HL-60/S4 treated with phorbol 12-myristate 13-acetate at 8.2 ng/mL for 4 days and 3 days (cell line): Measurements from ENCODE around the gene ZNF697.

ENCODE experiments used
- in situ Hi-C: fragments of 300-500 bp; cut with MboI; formaldehyde crosslinking; loops from 2 replicates; pipeline ENCODE4 v1.15.0; 2022; ENCODE audit warnings: low sequenced_read_pairs

ZNF697 gene

DNA sequence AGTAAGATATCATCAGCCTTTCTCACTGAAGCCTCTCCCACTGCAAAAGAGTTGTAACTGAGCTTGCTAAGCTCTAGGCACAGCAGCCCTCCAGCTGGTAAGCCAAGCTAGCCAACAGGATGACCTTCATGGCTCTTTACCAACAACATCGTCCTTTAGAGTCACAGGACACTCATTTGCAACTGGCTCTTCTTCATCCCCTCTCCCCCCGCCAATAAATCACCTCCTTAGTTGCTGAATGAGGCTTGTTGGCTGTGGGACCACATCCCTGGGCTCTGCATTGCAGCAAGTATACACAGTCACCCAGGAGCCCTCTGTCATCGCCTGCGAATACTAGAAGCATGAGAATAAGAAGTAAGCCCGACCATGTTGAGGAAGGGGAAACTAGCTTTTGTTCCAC, 16.0 kb upstream of the ZNF697 start:
- in situ Hi-C loops = no loop called here

DNA sequence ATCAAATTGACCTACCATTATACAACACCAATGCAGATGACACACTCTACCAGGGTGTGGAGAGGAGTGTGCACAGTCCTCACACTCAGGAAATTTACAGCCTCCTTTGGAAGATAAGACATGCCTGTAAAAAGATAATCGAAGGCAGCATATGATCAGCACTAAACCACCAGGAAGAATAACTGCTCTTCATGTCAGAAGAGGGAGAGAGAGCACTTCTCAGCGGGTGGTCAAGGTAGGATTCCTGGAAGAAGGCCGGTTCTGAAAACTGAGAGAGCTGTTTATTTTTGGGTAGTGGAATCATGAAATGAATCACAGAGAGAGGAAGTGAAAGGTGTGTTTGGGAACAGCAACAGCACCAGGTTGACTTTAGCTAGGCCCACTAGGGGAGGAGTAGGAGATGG, 14.0 kb upstream of the ZNF697 start:
- in situ Hi-C loops = no loop called here

DNA sequence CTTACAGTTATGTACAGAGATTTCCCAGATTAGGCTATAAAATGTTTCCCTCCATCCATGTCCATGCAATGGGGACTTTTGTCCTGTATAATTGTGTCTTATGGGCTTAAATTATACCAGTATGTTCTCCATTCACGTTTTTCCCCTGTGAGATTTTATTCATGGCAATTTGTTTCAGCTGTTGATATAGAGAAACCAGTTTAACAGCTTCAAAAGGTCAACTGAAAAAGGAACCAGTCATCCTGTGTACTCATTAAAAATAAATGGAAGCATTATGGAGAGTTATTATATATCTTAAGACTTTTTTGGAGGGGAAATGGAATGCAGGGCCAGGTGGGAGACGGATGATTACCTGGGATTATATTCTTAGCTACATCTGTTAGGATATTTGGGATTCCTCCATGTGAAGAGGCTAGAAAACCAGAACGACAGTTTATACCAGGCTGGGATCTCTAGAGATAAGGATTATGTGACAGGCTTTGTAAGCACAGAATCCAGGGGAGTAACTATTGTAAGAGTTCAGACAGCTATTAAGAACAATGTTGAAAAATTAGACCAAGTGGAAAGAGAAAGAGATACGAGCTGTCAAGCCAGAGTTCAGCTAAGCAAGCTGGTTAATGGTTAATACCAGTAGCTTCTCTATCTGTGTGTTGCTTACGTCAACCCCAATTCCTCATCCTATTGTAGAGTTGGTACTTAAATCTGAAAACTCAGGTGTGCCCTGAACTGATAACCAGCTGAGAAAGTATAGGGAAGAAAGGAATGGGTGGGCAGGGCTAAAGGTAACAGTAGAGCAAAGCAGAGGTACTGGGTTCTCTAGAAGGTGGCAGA, 12.4 kb upstream of the ZNF697 start:
- in situ Hi-C loops = no loop called here

DNA sequence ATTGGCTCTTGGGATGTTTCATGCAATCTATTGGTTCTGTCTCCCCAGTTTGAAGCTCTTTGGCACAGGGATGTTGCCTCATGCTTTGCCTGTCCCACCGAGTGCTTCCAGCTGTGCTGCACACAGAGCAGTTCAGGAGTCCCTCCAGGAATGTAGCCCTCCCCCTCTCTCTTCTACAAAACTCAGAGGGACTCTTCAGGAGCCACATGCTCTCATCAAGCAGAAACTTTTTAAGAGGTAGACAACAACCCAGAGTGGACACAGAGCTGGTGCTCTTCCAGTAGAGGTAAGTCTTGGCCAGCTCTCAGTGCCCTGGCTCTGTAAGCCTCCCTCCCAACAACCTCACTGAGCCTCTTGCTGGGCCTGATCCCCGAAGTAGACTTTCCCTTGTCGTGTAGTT, 11.6 kb upstream of the ZNF697 start:
- in situ Hi-C loops = no loop called here

DNA sequence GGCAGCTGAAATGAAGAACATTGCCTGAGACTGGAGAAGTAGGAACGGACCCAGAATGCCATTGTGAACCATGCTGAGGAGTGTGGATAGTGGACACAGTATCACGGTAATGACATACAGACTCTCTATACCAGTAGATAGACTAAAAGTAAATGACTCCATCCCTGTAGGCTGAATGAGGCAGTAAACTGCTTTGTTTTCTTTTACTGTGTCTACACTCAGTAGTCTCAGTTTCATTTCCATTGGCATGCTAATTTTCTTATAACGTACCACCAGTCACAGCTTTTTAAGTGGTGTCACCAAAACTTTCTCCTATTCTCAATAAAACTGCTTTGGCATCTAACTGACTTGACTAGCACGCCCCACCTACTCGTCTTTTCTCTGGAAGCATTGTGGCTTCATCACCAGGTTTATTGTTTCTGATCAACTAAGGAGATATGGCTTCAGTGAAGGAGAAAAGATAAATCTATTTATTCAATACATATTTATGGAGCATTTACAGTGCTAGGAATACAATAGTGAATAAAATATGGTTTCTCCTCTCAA, 8.4 kb upstream of the ZNF697 start:
- in situ Hi-C loops = no loop called here

DNA sequence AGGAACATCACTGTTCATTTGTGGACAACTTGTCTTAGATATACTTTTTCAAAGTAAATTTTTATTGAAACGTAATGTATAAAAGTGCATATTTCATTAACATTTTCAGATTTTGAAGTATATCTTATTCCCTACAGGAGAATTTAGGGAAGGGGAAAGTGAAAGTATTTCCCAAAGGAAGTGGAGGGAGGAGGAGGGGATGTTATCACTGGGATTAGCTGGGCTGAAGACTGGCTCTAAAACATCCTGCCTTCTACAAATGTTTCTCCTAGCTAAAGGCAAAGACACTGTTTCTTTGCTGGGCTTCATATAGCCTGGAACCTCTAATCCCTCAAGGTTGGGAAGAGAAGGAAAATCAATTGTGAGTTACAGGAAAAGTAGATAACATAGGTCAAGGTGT, 7.1 kb upstream of the ZNF697 start:
- in situ Hi-C loops = no loop called here

DNA sequence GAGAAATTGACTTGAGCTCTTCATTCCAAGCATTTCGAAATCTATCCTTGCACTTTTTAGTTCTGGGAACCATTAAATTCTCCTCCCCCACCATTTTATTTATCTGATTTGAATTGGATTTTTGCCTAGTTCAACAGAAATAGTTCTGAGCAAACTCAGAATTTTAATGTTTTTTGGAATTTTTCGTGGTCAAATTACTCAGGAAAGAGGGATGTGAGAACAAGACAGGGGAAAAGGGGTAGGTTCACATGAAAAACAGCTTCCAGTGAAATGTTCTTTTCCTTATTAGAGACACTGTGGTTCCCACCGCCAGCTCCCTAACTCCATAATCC, 5.7 kb upstream of the ZNF697 start:
- in situ Hi-C loops = no loop called here

DNA sequence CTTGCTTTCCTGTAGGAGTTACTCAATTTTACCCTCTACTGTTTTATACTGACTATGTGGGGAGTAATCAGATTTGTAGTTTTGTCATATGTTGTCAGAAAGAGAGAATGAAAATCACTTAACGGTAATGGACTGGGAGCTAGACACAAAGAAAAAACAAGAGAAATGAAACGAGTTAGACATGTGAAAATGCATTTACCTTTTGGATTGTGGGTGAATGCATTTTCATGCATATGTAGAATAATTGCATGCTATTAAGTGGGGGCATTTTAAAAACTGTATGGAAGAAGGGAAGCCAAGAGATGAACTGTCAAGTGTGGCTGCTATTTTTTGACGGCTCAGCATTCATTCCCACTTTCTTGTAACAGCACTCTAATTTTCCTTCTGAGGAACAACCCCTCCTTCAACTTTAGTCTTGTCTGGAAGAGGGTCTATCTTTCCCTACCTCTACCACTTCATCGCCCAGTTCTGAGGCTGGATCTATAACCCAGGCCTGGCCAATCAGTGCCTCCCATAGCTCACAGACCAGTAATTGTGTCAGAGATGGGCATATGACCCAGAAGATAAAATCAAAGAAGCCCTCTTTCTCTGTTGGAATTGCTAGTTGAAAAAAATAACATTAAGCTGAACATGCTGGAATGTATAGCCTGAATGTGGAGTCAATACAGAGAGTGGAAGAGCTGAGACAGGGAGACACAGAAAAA, 5.2 kb upstream of the ZNF697 start:
- in situ Hi-C loops = no loop called here

DNA sequence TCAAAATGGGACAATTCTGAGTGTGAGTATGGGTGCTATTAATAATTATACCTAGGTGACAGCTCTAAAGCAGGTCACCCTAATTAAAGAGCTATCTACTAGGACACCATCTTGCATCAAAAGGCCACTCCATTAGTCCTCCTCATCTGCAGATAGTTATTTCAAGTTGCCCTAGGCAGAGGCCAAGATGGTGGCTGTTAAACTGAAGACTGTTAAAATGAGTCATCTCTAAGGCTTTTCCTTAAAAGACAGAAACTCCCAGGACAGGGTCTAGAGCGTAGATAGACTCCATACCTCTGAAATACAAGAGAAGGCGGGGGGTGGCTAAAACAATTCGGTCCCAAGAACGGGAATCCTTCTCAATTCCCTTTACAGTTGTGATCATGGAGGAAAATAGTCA, 4.5 kb upstream of the ZNF697 start:
- in situ Hi-C loops = no loop called here

DNA sequence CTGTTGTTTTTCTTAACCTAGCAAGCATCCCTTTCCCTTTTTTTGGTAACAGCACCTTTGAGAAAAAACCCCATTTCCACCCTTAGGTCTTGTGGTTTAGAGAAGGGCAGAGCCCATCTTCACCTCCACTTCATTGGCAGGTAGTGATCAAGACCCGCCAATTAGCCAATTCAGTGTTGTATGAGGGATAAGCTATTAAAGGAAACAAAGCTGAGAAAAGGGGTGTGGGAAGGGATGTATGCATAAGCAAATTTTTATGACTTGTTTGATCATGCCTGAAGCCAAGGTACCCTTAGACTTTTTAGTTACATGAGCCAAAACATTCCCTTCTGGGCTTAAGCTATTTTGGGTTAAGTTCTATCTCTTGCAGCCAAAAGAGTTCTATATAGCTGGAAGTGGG, 3.6 kb upstream of the ZNF697 start:
- in situ Hi-C loops = no loop called here

DNA sequence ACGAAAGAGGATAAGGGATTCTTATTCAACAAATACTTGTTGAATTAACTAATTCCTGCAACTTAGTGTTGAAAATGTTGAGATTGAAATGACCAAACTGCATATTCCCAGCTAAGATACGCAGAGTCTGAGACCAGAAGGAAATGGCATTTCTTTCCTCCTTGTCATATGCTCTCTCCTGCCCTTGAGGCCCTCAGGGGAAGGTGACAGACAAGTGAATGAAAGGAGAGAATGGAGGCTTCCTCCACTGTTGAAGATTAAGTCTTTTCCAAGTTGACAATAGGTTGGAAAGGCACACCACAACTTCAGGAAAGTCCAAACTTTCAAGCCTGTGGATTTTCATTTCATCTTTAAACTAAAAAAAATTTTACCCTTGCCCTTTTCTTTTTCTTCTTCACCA, 3.1 kb upstream of the ZNF697 start:
- in situ Hi-C loops = no loop called here

DNA sequence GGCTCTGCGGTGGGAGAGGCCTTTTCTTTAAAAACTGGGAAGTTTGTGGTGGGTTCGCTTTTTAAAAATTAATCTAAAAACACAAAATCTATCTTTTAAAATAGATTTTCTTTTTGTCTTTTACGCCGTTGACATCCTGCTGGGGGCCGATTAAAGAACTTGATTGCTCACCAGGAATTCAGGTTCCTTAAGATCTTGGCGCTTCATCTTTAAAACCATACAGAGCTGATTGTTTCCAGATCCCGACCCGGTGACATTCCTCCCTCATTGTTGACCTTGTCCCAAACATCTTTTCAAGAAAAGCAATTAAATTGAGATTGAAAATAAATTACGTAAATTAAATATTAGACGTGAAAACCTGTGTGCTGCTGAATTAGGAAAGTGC, 546 bp upstream of the ZNF697 start:
- in situ Hi-C loops = no loop called here

DNA sequence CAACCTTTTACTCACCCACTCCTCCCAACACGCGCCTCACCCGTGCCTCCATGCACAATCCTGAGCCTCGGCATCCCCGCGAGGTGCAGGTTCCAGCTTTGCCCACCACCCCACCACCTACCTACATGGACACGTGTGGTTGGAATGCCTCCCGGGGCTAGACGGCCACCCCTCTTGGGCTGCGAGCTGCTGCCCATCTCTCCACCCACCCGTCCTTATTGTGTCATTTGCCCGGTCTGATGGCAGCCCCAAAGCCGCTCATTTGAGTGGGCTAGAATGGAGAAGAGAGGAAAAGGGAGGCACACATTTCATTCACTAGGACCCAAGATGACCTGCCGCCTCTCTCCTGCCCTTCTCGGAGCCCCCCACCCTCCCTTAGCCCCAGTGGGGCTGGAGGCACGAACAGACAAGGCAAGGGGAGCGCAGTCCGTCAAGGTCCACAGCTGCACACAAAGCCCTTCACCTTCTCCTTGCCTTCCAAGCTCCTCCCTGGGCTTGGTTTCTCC, 785 bp downstream of the ZNF697 start:
- in situ Hi-C loops = no loop called here

DNA sequence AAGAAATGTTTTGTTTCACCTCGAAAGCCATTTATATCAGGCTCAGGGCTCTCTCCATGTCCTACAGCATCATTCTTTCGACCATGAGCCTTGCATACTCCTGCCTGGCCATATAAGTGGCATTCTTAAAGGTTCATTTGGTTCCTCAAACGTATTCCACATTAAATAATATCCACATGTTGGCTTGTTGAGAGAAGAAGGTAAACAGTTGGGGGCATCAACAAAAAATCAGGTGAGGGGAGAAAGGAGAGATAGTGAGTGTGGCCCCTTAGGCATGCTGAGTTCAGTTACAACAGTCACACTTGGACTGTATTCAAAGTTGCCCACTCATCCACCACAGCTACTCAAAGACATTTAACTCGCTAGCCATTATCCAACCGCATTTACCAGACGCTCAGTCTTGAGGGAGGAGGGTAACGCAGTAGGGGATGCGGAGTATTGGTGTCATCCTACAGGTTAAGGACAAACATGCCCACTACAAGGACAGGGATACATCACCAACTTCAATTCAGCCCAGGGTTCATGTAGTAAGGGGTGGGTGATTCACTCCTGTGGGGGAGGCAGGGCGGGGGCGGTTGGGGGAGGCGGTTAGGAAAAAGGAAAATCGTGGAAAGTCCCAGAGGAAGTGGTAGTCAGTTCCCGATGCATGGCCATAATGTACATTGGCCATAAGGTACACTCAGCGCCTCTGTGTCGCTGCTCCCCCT, 1.4 kb downstream of the ZNF697 start:
- in situ Hi-C loops = no loop called here

DNA sequence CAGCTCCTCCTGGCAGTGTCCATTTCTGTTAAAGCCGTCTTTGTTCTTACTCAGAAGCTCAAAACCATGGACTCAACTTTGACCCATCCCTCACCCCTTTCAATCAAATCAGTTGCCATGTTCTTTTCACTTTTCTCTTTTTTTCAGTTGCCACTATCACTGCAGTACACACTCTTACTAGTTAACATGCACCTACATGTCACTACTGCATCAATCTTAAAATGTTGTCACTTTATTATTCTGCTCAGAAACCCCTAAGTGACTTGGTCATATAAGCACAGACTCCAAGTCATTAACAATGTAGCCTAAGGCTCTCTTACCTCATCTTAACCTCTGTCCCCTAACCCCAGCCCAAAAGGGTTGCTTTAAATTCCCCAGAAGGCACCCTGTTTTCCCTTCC, 9.0 kb downstream of the ZNF697 start:
- in situ Hi-C loops = no loop called here

DNA sequence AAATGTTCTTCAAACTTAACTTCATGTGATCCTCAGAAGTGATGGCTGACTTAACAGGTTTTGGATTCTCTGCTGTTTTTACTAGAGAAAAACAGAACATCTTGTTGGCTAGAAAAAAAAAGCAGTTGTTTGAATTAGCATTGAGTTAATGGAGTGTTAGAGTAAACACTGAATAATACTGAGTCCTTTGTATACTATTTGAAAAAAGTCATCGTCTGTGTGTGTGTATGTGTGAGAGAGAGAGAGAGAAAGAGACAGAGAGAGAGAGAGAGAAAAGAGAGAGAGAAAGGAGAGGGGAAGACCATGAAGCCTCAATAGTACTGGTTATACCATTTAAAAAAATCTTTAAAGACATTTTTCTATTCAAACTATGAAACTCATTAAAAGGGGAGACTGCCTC, 10.4 kb downstream of the ZNF697 start:
- in situ Hi-C loops = no loop called here

DNA sequence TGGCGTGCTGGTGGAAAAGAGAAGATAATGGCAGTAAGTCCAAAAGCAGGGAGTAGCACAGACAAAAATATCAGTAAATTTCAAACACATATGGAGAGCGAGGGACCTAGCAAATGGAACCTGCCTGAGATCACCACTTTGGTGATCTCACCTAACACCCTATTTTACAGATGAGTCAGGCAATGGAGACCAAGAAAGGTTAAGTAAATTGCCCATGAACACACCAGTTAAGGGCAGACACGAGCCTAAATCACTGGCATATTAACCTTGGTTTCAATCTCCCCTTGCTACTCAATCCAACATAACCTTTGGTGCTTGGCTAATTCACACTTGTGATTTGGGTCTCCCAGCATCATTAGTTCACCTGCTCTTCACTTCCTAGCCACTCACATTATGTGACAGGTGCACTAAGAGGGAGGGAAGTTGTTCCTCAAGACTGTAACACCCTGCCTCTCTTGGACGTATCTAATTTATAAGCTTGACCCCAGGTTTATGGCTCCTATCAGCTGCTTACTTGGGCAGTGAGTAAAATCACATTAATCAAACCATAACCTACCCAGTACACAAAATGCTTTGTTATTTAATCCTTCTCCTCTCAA, 11.5 kb downstream of the ZNF697 start:
- in situ Hi-C loops = no loop called here

DNA sequence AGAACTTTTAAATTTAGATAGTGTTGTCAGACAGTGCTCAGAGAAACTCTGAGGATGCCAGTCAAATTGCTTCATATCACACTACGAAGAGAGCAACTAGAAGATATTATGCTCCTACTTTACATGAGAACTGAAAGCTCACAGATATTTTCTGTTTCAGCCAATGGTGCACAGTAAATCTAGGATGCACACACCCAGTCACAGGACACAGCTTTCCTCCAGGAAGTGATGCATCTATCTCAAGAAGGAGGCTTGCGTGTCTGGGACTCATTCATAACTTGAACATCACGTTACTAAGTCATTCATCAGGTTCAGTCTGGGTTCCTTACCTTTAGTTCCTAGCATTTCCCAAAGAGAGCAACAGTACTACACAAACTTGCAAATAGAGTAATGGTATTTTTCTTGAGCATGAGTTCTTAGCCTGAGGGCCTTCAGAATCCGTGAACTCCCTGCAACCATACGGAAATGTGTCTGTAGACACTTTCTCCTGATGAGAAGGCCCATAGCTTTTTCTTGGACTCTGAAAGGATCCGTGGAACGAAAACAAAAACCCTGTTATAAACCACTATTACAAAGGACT, 12.2 kb downstream of the ZNF697 start:
- in situ Hi-C loops = no loop called here

DNA sequence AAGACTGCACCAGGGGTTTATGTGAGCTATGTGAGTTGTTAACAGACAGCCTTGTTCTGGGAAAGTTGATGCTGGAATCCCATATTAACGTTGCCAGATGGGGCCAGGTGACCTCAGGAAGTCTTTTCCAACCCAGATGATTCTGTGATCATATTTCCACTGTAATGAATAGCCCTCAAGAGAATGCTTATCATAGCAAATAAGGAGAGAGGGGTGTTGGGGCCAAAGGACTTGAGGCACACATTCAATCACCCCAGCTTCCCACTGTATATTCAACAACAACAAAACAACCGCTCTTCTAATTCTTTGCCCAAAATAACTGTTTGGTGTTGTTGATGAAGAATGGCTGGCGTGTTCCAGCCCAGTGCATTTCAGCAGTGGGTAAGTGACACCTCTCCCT, 14.1 kb downstream of the ZNF697 start:
- in situ Hi-C loops = no loop called here

DNA sequence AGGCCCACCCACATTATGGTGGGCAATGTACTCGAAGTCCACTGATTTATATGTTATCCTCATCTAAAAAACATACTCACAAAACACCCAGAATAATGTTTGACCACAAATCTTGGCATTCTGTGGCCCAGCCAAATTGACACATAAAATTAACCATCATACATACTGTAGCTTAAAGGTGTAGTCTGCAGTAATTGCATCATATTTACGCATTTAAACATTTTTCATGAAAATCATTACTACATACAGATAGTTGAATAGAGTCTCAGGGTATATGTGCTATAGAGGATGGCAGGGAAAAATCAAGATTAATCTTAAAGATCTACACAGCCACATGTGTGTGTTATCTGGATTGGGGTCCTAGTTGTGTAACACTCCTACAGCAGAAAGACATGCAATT, 14.5 kb downstream of the ZNF697 start:
- in situ Hi-C loops = no loop called here

DNA sequence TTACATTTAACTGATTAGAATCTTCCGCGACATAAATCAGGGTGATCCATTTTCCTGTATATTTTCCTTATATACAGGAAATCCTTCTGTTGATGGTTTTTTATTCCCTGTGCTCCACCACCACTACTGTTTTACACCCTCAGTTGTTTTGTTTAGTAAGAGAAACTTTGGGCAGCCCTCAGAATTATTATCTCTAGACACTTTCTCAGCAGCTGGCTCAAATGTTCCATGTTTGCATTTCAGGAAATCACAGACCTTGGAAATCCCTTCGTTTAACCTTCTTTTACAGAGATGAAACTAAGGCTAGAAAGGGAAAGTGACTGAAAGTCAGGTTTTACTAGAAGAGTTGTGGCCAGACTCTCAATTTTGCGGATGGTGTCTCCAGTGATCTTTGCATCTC, 15.2 kb downstream of the ZNF697 start:
- in situ Hi-C loops = no loop called here
